Pulmonary artery endothelial cell (primary cell): ENCODE measurements around the gene C11orf86. TPM values are rescaled to one million over a fixed set of nuclear protein-coding genes. Genes with fewer than 3 reads are reported as not detected.
A peak's percentile ranks its signal among the peaks of the same experiment; 100 is the strongest.

ENCODE experiments used
- DNase-seq: peaks from one replicate; pipeline ENCODE4 v3.0.0-alpha.2; 2011; ENCODE audit warnings: low read depth, low spot score
- total RNA-seq: library from RNA; depleted of rRNA; stranded (reverse); fragments of >200 nt; gene quantifications from 2 replicates; pipeline ENCODE4 v1.2.3, GENCODE V29; 2014

Gene C11orf86
- total RNA-seq, 1 donor from 2014 or later, result not detected

DNA sequence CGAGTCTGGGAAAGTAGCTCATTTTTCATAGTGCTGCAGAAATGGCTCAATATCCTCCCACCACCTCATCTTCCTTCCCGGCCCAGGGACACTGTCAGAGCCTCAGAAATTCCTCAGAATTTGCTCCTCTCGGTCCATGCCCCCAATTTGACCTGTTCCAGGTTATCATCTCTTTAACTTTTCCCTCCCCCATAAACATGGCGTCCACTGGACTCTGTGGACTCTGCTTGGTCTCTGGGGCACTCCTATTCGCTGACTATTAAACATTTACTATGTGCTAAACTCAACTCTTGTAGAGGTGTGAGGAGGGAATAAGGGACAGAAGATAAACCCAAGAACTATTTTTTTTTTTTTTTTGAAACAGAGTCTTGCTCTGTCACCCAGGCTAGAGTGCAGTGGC lies 8.8 kb upstream of the C11orf86 start:
- DNase-seq, result no peak

DNA sequence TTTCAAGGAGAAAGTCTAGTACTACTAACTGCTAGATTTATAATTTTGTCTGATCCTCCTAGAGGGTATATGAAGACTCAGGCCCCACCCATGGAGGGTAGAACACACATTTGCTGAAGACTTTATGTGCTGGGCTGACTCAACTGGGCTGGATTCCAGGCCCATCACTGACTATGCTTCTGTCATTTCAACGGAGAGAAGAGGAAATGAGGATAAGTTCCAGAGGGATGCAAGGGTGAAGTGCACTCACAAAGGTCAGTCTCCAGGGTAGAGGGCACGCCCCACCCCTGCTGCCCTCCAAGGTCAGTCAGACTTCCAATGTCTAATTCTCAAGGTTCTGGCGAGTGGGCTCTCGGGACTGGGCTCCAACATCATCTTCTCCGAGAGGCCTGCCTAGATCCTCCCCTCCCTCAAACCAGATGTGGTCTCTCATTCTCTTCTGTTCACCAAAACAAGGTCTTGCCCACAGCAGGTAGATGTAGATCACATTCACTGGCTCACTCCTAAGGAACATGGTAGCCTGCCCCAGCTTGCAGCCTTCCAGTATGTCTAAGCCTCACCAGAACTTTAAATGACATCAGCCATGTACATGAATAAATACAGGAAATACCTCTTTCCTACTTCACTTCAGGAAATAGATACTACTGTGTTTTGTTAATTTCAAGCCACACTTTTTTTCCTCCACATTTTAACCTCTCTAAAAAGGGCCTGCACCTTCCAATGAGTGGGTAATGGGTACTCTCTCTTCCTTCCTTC lies 7.3 kb upstream of the C11orf86 start:
- DNase-seq, result no peak

GRCh38 chr11:66969584-66970225 lies 5.4 kb upstream of the C11orf86 start:
- DNase-seq, result no peak

DNA sequence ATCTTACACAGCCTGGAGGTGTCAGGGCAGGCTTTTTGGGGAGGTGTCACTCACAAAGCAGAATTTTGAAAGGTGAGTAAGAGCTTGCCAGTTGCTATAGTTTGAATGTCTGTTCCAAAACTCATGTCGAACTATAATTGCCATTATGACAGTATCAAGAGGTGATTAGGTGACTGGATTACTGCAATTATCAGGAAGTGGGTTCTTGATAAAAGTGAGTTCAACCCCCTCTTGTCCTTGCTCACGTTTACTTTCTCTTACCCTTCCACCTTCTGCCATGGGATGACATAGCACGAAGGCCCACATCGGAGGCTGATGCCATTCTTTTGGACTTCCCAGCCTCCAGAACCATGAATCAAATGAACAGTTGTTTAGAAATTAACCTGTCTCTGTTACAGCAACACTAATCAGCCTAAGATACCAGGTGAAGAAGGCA lies 4.7 kb upstream of the C11orf86 start:
- no peak for DNase-seq

- peak; percentile 57 for DNase-seq
Observed at GRCh38 chr11:66970807-66971442, 4.2 kb upstream of the C11orf86 start.

DNA sequence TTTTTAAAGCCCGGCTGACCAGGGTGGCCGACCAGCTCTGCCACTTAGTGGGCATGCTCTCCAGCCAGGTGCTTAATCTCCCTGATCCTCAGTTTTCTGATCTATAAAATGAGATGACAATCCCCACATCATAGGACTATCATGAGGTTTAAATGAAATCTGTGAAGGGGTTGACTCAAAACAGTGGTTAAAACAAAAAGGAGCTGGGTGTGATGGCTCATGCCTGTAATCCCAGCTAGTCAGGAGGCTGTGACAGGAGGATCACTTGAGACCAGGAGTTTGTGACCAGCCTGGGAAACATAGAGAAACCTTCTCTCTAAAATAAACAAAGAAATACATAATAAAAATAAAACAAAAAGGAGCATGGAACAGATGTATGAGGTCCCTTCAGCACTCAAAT lies 3.6 kb upstream of the C11orf86 start:
- DNase-seq, result no peak

- DNase-seq, result no peak
Observed at GRCh38 chr11:66973956-66974580, 1.0 kb upstream of the C11orf86 start.

DNA sequence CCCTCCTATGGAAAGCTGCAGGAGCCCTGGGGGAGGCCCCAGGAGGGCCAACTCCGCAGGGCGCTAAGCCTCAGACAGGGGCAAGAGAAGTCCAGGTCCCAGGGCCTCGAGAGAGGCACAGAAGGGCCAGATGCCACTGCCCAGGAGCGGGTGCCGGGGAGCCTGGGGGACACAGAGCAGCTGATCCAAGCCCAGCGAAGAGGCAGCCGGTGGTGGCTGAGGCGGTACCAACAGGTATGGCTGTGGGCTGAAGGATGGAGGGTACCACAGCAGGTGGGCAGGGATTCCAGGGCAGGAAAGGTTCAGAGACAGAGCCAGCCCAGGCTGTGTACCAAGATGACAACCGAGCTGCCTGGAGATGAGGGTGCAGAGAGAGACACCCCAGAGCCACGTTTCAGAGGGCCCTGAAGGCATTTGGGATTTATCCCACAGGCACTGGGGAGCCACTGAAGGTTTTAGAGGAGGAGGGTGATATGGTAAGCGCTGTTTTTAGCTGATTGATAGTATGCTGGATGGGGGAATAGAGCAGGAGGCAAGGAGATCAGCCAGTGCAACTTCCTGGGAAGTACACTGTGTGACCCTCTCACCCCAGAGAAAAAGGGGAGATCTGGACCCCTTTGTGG lies 412 bp downstream of the C11orf86 start:
- DNase-seq, result no peak

- no peak for DNase-seq
Observed at GRCh38 chr11:66976028-66976467, 944 bp downstream of the C11orf86 start.

DNA sequence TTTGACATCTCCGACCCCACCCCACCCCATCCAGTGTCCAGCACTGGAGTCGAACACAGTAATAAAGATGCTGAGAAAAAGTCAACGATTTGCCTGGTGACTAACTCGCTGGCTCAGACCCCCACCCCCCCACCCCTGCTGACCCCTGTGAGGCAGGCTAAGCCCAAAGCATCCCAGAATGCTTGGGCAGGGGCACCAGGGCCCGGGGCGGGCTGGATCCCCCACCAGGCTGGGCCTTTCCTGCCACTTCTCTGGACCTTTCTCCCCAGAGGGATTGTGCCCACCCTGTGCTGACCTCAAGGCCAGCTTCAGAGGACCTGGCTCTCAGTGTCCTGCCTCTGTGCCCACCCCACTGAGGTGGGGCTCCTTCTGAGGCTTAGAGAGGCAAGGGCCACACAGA lies 1.8 kb downstream of the C11orf86 start:
- no peak for DNase-seq

DNA sequence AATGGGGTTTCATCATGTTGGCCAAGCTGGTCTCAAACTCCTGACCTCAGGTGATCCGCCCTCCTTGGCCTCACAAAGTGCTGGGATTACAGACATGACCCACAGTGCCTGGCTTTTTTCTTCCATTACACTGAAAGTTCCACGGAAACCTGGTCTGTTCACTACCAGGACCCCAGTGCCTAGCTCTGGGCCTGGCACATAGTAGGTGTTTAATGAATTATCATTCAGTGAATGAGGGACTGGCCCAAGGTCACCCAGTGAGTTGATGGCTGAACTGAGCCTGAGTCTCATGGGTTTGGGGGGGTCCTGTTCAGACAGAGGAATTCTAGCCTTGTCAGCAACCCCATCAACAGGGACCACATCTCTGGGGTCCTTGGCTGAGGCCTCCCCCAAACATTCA lies 3.1 kb downstream of the C11orf86 start:
- no peak for DNase-seq

GRCh38 chr11:66978717-66979116 lies 3.6 kb downstream of the C11orf86 start:
- no peak for DNase-seq

- no peak for DNase-seq
Observed at GRCh38 chr11:66979336-66979980, 4.4 kb downstream of the C11orf86 start.

DNA sequence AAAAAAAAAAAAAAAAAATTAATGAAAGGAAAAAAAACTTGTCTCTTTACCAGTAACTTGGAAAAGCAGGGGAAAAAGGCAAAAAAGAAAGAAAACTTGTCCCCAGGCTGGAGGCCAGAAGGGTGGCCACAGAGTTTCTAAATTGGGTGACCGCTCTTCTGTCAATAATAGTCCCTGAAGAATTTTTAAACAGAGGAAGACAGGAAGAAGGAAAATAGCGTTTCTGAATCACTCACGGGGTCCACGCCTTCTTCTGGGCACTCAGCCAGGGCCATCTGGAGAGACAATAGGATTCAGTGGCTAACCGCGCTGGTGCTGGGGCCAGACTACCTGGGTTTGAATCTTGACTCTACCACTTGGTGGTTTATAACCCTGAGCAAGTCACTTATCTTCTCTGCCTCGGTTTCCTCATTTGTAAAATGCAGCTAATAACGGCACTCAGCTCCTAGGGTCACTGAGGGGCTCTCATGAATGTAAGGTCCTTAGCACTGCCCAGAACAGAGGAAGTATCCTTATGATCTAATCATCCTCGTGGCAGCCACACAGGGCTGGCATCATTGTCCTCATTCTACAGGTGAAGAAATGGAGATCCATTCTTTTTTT lies 7.0 kb downstream of the C11orf86 start:
- peak; percentile 68 for DNase-seq

DNA sequence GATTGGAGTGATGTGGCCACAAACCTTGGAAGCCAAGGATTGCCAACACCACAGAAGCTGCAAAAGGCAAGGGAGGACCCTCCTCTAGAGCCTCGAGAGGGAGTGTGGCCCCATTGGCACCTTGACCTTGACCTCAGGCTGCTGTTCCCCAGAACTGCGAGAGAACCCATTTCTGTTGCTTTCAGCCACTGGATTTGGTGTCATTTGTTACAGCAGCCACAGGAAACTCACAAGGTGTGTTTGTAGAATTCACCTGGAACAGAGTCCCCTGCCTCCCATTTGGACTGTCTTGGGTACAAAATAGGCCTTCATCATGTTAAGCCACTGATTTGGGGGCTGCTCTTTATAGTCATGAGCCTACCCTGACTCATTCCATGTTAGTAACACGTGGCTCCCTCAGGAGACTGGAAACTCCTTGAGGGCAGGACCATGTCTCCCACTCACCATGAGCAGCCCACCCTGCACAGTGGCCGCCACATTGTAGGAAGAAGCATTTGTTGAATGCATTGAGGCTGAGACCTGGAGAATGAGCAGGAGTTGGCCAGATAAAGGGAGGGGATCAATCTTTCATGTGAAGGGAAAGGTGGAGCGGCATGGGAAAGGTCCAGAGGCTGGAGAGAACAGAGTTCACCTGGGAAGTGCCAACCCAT lies 8.3 kb downstream of the C11orf86 start:
- DNase-seq, result no peak

GRCh38 chr11:66985508-66986177 lies 10.5 kb downstream of the C11orf86 start:
- DNase-seq, result no peak

DNA sequence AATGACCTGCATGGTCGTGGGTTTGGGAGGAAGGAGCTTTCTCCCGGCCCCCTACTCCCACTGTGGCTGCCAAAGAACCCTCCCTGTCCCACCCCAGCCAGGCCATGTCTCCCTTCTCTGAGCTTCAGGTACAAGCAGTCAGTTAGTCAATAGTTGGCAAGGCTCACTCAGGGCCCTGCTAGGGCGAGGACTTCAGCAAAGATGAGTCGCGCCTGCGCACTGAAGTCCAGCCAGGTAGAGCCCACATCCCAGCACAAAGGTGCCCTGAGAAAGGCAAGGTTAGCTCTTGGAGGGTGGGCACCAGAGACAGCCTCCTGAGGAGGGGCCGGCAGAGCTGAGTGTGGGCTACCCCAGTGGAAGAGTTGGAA lies 11.1 kb downstream of the C11orf86 start:
- DNase-seq, result no peak

DNA sequence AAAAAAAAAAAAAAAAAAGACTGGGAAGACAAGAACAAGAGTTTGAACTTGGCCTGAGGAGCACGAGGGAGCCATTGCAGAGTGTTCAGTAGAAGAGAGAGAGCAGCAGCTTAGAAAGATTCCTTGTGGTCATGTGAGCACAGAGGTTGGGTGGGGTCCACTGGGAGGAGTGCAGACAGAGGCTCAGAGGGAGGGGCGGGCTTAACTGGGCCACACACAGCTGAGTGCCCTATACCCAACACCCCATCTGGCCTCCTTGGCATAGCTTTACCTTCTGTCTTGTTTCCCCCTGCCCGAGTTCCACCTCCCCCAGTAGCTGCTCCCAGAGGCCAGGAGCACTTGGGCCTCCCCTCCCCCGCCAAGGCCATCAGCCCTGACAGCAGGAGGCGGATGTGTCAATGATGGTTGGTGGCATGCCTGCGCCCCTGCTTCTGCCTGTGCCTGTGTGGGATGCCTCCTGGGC lies 12.1 kb downstream of the C11orf86 start:
- no peak for DNase-seq

DNA sequence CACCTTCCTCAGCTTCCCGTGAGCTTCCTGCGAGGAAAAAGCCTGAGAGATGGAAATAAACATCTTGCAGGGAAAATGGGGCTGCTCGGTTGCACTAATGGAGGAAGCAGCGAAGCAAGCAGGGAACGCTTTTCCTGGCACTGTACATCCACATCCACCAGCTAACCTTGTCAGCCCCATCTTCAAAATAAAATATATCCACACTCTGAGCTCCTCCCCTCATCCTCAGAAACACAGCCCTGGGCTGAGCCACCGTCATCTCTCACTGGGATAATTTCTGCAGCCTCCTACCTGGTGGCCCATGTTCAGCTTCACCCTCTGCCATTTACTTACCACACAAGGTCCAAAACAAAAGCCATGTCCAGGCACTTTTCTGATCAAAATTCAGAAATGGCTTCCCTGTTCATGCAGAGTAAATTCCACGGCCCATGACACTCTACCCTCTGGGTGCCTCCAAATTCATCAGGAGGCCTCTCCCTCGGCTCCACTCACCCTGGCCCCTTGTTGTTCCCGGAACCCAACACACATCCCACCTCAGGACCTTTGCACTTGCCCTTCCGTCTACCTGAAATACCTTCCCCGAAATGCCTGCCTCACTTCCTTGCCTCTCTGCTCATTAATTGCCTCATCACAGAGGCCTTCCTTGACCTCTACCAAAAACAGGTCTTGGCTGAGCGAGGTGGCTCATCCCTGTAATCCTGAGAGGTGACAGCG lies 13.0 kb downstream of the C11orf86 start:
- DNase-seq, result no peak
